Mucosa of rectum (tissue), 2 donors: ENCODE results near the gene NUP37.

Source experiments
- H3K27ac ChIP-seq, 2 donors: one replicate each; pipeline ENCODE4 v1.7.0; 2013; ENCODE audit warnings: inconsistent platforms in 2 of 2, low read depth in 2 of 2, low read length in 2 of 2
- H3K27me3 ChIP-seq, 2 donors: one replicate each; pipeline ENCODE4 v1.7.0; 2013; ENCODE audit warnings: low read length in 2 of 2; ENCODE audit not compliant: control insufficient read depth in 2 of 2, insufficient read depth in 2 of 2
- H3K36me3 ChIP-seq, 2 donors: one replicate each; pipeline ENCODE4 v1.7.0; 2013; ENCODE audit warnings: low read length in 2 of 2; ENCODE audit not compliant: control insufficient read depth in 2 of 2, insufficient read depth in 2 of 2
- H3K4me1 ChIP-seq, 2 donors: one replicate each; pipeline ENCODE4 v1.7.0; 2013; ENCODE audit warnings: low read length in 2 of 2, mild to moderate bottlenecking in 1 of 2; ENCODE audit not compliant: control insufficient read depth in 2 of 2, insufficient read depth in 2 of 2
- H3K4me3 ChIP-seq, 2 donors: one replicate each; pipeline ENCODE4 v1.7.0; 2013; ENCODE audit warnings: low read length in 2 of 2
- H3K9ac ChIP-seq, 2 donors: one replicate each; pipeline ENCODE4 v1.7.0; 2013; ENCODE audit warnings: low read length in 2 of 2, low read depth in 1 of 2, mild to moderate bottlenecking in 1 of 2
- H3K9me3 ChIP-seq, 2 donors: one replicate each; pipeline ENCODE4 v1.7.0; 2013; ENCODE audit warnings: low read length in 2 of 2; ENCODE audit not compliant: control insufficient read depth in 2 of 2
- donor health status: healthy.
- donor health status: Normal muscosa, but diverticular disease.

NUP37 gene

GRCh38 chr12:102031852-102032251 is 88.1 kb downstream of the NUP37 start:
- Histone ChIP-seq H3K36me3 (peaks cover 19 to 20% of the 10 kb centered on the region in 2 donors), H3K4me3 (no peak overlapping the region), H3K27ac (no peak overlapping the region), H3K4me1 (no peaks in the 10 kb centered on the region), H3K9ac (no peak overlapping the region), H3K9me3 (no peaks in the 10 kb centered on the region), H3K27me3 (no peaks in the 10 kb centered on the region)

DNA sequence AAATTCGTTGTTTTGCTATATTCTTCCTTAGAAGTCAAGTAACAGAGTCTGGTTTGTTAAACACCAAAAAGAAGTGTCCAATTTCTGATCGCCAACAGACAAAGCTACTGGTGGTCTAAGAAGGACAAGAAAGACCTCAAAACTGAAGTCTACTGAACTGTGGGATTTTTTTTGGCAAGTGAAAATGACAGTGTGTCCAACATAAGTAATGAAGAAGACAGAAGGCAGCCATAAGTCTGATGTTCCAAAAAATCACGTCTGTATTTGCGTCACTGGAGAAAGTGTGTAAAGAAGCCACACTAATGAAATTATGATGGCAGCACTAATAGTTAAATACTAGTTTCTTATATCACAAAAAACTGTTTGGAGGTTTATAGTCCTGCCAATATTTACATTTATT is 90.8 kb downstream of the NUP37 start:
- H3K9ac ChIP-seq, result no peak overlapping the region
- H3K4me1 ChIP-seq, result no peaks in the 10 kb centered on the region
- no peaks in the 10 kb centered on the region for H3K9me3 ChIP-seq
- H3K27ac ChIP-seq, result no peak overlapping the region
- H3K36me3 ChIP-seq, result peaks cover 10 to 12% of the 10 kb centered on the region in 2 donors
- H3K27me3 ChIP-seq, result no peaks in the 10 kb centered on the region
- no peak overlapping the region for H3K4me3 ChIP-seq

DNA sequence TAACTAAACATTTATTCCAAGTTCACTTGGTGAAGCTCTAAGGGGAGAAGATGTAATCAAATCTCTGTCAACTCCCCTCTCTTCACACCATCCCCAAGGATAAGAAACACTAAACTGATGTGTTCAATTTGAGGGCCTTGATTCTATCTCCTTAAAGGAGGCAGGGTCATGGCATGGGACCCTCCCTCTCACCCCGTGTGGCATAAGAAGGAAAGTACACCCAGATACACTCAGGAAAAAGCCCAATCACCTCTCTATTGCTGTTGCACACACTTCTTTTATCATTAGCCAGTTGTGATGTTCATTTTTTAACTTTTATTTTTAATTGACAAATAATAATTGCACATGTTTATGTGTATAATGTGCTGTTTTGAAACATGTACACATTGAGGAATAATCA is 93.2 kb downstream of the NUP37 start:
- Histone ChIP-seq H3K4me3 (no peak overlapping the region), H3K4me1 (no peaks in the 10 kb centered on the region), H3K9ac (no peak overlapping the region), H3K36me3 (peaks cover 10 to 12% of the 10 kb centered on the region in 2 donors), H3K27ac (no peak overlapping the region), H3K9me3 (no peaks in the 10 kb centered on the region), H3K27me3 (no peaks in the 10 kb centered on the region)

DNA sequence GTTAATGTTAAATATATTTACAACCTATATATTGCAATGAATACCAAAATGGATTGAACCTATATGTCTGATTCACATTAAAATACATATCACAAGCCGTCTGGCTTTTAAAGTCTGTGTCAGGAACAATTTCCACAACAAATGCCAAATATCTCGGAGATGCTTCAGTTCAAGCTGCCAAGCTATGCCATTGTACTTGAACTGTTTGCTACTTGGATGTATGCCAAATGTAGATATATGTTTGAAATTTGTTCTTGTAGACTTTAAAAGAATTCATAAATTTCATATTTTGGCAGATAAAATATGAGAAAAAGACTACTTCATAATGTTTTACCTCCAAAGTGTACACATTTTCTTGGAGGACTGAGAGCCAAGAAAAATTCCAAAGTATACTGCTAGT is 95.1 kb downstream of the NUP37 start:
- Histone ChIP-seq H3K27me3 (no peaks in the 10 kb centered on the region), H3K27ac (no peak overlapping the region), H3K9ac (no peak overlapping the region), H3K36me3 (peaks cover 10% of the 10 kb centered on the region in 2 donors), H3K9me3 (no peaks in the 10 kb centered on the region), H3K4me3 (no peak overlapping the region), H3K4me1 (no peaks in the 10 kb centered on the region)

- H3K9me3 ChIP-seq, result no peaks in the 10 kb centered on the region
- peaks cover 10% of the 10 kb centered on the region in 2 donors for H3K36me3 ChIP-seq
- no peak overlapping the region for H3K9ac ChIP-seq
- no peaks in the 10 kb centered on the region for H3K27me3 ChIP-seq
- no peak overlapping the region for H3K4me3 ChIP-seq
- no peaks in the 10 kb centered on the region for H3K4me1 ChIP-seq
- H3K27ac ChIP-seq, result no peak overlapping the region
Measured at GRCh38 chr12:102023343-102023930, 96.5 kb downstream of the NUP37 start.
